Testis (tissue), 2 donors: ENCODE measurements around the gene TOP1.

Experiments
- POLR2A ChIP-seq: fragments of 450-650 bp; IDR thresholded peaks from one replicate; pipeline ENCODE4 v1.6.1; 2017; ENCODE audit warnings: antibody characterized with exemption, mild to moderate bottlenecking, moderate library complexity
- TF ChIP-seq, protein P1 (sequence below), 3 experiments: fragments of 450-650 bp in 2 of 3; fragments of 200-600 bp in 1 of 3; sonication (generic) in 1 of 3; IDR thresholded peaks; one replicate each; pipeline ENCODE4 v1.5.1; 2016 to 2019; ENCODE audit warnings: antibody characterized with exemption in 3 of 3, mild to moderate bottlenecking in 2 of 3, moderate library complexity in 1 of 3

DNA sequence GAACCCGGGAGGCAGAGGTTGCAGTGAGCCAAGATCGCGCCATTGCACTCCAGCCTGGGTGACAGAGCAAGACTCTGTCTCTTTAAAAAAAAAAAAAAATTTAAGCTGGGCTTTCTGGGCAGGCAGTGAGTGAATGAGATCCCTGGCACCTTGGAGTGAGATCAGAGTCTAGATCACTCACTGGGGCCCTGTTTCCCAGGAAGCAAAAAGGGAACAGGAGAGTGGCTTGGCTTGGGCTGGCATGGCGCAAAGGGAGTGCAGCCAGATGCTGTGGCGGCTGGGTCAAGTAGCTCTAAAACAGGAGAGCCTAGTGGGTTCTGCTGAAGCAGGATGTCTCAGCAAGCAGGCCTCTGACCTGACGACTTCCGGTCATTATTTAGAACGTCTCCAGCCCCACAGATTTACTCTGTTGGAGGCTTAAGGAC lies 119.2 kb downstream of the TOP1 start:
- no peak for TF ChIP-seq POLR2A
- TF ChIP-seq, protein P1, sequence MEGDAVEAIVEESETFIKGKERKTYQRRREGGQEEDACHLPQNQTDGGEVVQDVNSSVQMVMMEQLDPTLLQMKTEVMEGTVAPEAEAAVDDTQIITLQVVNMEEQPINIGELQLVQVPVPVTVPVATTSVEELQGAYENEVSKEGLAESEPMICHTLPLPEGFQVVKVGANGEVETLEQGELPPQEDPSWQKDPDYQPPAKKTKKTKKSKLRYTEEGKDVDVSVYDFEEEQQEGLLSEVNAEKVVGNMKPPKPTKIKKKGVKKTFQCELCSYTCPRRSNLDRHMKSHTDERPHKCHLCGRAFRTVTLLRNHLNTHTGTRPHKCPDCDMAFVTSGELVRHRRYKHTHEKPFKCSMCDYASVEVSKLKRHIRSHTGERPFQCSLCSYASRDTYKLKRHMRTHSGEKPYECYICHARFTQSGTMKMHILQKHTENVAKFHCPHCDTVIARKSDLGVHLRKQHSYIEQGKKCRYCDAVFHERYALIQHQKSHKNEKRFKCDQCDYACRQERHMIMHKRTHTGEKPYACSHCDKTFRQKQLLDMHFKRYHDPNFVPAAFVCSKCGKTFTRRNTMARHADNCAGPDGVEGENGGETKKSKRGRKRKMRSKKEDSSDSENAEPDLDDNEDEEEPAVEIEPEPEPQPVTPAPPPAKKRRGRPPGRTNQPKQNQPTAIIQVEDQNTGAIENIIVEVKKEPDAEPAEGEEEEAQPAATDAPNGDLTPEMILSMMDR (IDR thresholded peaks at IDR 0.05), result no peak
